Subcutaneous abdominal adipose tissue (tissue), 5 donors: ENCODE results near the gene CPM.

Source experiments
- H3K27ac ChIP-seq: one replicate; pipeline ENCODE4 v1.7.0; 2013; ENCODE audit warnings: low read depth, mild to moderate bottlenecking, inconsistent platforms, low read length, moderate library complexity
- H3K27me3 ChIP-seq, 5 donors: one replicate each; pipeline ENCODE4 v1.7.0; 2013; ENCODE audit warnings: low read length in 5 of 5, inconsistent platforms in 1 of 5; ENCODE audit not compliant: control insufficient read depth in 5 of 5, insufficient read depth in 4 of 5
- H3K36me3 ChIP-seq, 5 donors: one replicate each; pipeline ENCODE4 v1.7.0; 2013; ENCODE audit warnings: low read length in 5 of 5; ENCODE audit not compliant: control insufficient read depth in 5 of 5, insufficient read depth in 5 of 5
- H3K4me1 ChIP-seq, 5 donors: one replicate each; pipeline ENCODE4 v1.7.0; 2013; ENCODE audit warnings: low read length in 5 of 5, mild to moderate bottlenecking in 3 of 5, moderate library complexity in 1 of 5; ENCODE audit not compliant: control insufficient read depth in 5 of 5, insufficient read depth in 5 of 5
- H3K4me3 ChIP-seq, 5 donors: one replicate each; pipeline ENCODE4 v1.7.0; 2013; ENCODE audit warnings: low read length in 5 of 5, low read depth in 1 of 5
- H3K9ac ChIP-seq, 5 donors: one replicate each; pipeline ENCODE4 v1.7.0; 2013; ENCODE audit warnings: low read length in 5 of 5, mild to moderate bottlenecking in 4 of 5, moderate library complexity in 3 of 5
- H3K9me3 ChIP-seq, 5 donors: one replicate each; pipeline ENCODE4 v1.7.0; 2013; ENCODE audit warnings: low read length in 5 of 5; ENCODE audit not compliant: control insufficient read depth in 5 of 5
- donor health status: healthy.
- donor health status: healthy.
- donor health status: healthy.
- donor health status: healthy.
- donor health status: healthy.

Gene CPM

DNA sequence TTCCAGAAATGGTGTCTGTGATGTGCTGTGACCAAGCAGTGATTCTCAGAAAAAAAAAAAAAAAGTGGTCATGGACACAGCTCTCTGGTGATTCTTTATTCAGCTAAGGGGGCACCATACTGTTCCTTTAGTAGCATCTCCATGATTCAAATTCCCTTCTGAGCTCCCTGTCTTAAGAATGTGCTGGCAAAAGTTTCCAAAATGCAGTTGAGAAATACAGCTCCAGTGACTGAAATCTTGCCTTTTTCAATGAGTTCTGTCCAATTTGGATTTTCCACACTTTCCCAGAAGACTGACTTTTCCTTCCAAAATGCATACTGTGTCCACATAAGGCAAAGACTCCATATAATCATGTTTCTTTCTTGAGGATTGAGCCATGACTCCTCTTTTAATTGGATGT lies 24.3 kb upstream of the CPM start:
- H3K4me3 ChIP-seq = no peak overlapping the region

DNA sequence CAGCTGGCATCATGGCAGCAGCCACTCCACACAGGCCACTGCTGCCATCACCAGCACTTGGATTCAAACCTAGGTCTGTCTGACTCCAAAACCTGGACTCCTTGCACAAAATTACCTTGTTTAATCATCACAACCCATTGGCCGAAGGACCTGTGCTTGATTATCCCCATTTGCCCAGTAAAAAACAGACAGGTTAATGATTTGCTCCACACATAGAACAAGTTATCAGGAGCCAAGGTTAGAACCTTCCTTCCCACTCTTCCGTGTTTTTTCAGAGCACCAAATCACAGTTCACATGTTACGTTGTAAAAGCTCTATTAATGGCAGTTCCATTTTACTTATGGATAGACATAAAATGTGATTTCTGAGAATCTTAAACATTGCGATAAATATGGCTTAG lies 23.5 kb upstream of the CPM start:
- Histone ChIP-seq H3K4me3 (no peak overlapping the region), H3K36me3 (no peaks in the 10 kb centered on the region), H3K27ac (peak overlapping the region; percentile 74), H3K4me1 (peaks cover 8 to 76% (median 52%) of the 10 kb centered on the region in 5 donors), H3K27me3 (no peaks in the 10 kb centered on the region), H3K9me3 (no peaks in the 10 kb centered on the region), H3K9ac (peak overlapping the region in 1 of 5 donors; percentile 20)

More for the DNA sequence above, 24.3 kb upstream of the CPM start:
- Histone ChIP-seq H3K9ac (no peak overlapping the region), H3K9me3 (no peaks in the 10 kb centered on the region), H3K36me3 (no peaks in the 10 kb centered on the region), H3K27me3 (no peaks in the 10 kb centered on the region), H3K4me1 (peaks cover 4 to 71% (median 45%) of the 10 kb centered on the region in 5 donors), H3K27ac (peak overlapping the region; percentile 74)

GRCh38 chr12:68954811-68955210 lies 21.8 kb upstream of the CPM start:
- Histone ChIP-seq H3K27ac (peak overlapping the region; percentile 79), H3K36me3 (no peaks in the 10 kb centered on the region), H3K9me3 (no peaks in the 10 kb centered on the region), H3K9ac (no peak overlapping the region), H3K4me1 (peaks cover 11 to 74% (median 63%) of the 10 kb centered on the region in 5 donors), H3K27me3 (no peaks in the 10 kb centered on the region), H3K4me3 (no peak overlapping the region)

DNA sequence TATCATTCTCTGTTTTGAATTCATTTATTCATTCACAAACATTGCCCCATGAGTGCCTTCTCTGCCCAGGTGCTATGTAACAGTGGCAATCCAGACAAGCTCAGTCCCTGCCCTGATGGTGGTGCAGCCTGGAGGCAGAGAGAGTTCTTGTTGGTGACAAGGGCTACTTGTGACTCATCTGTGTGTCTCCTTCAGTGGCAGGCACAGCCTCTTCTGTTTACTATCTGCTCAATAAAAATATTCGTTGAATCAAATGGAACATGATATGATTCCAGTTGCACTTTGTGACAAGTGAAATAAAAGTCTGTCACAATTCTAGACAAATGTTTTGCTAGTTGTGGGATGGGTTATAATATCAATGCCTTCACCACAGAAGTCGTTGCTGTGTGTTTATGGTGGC lies 20.6 kb upstream of the CPM start:
- no peaks in the 10 kb centered on the region for H3K27me3 ChIP-seq
- H3K9me3 ChIP-seq = no peaks in the 10 kb centered on the region
- H3K4me1 ChIP-seq = peaks cover 9 to 62% (median 54%) of the 10 kb centered on the region in 5 donors
- peak overlapping the region; percentile 79 for H3K27ac ChIP-seq
- no peak overlapping the region for H3K9ac ChIP-seq
- H3K36me3 ChIP-seq = no peaks in the 10 kb centered on the region
- no peak overlapping the region for H3K4me3 ChIP-seq

DNA sequence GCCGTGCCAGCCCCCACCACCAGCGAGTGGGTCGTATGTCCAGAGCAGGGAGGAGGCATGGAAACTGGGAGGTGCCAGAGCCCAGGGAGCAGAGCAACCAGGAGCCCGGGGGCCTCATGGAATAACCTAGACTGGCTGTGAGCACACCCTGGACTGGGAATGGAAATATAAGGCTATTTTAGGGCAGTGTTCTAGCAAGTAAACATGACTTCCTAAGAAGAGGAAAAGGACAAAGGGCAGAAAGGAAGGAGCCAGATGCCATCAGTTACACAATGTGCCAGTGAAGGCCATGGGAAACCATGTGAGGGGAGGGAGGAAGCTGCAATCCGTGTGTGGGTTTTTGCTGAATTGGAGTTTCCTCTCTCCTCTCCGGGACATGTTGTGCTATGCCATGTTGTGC lies 18.7 kb upstream of the CPM start:
- peak overlapping the region; percentile 79 for H3K27ac ChIP-seq
- peaks cover 9 to 55% (median 44%) of the 10 kb centered on the region in 5 donors for H3K4me1 ChIP-seq
- no peaks in the 10 kb centered on the region for H3K36me3 ChIP-seq
- H3K27me3 ChIP-seq = no peaks in the 10 kb centered on the region
- H3K9me3 ChIP-seq = no peaks in the 10 kb centered on the region
- H3K9ac ChIP-seq = peak overlapping the region in 3 of 5 donors; percentile 10 to 41 (median 16)
- H3K4me3 ChIP-seq = peak overlapping the region in 3 of 5 donors; percentile 6 to 43 (median 36)

DNA sequence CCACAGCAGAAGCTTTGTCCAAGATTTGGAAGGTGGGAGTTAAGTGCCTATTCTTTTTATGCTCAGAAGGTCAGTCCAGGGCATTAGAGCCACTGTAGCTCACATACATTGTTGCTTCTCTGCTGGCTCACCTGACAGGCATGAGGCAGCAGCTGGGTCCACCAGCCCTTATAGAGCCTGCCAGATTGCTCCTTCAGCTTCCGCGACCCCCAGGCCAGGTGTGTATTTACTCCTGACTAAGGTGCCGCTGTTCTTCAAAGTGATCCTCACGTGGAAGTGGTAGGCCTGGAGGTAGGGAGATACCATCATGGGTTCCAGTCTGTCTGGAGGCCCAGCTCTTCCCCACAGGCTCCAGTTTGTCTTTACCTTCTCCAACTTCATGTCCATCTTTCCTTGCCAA lies 17.5 kb upstream of the CPM start:
- Histone ChIP-seq H3K9ac (no peak overlapping the region), H3K4me1 (peaks cover 9 to 44% (median 36%) of the 10 kb centered on the region in 5 donors)

DNA sequence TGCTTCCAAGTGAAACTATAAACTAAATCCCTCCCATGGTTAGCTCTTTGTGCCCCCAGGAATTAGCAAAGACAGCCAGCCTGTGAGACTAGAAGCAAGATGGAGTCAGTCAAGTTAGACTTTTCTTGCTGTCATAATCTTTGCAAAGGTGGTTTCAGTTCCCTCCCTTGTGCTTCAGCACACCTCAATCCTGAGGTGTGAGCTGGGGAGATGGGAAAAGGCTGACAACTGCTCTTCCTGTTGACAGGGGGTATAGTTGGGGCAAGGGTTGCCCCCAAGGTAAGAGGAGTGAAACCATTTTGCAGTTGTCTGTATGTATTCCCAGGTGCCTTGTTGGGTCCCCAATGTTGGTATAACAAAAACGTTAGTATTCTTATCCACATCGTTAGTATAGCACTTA lies 12.3 kb upstream of the CPM start:
- no peak overlapping the region for H3K4me3 ChIP-seq
- H3K27me3 ChIP-seq = no peaks in the 10 kb centered on the region
- H3K9me3 ChIP-seq = no peaks in the 10 kb centered on the region

More for the DNA sequence above, 17.5 kb upstream of the CPM start:
- Histone ChIP-seq H3K27ac (peak overlapping the region; percentile 79), H3K4me3 (no peak overlapping the region), H3K9me3 (no peaks in the 10 kb centered on the region), H3K36me3 (no peaks in the 10 kb centered on the region), H3K27me3 (no peaks in the 10 kb centered on the region)

GRCh38 chr12:68944296-68945076 lies 11.5 kb upstream of the CPM start:
- Histone ChIP-seq H3K4me3 (no peak overlapping the region), H3K9me3 (no peaks in the 10 kb centered on the region), H3K36me3 (no peaks in the 10 kb centered on the region), H3K27me3 (no peaks in the 10 kb centered on the region), H3K27ac (no peak overlapping the region), H3K9ac (no peak overlapping the region), H3K4me1 (peaks cover 2 to 31% (median 16%) of the 10 kb centered on the region in 5 donors)

More for the DNA sequence above, 12.3 kb upstream of the CPM start:
- H3K36me3 ChIP-seq = no peaks in the 10 kb centered on the region
- no peak overlapping the region for H3K9ac ChIP-seq
- H3K4me1 ChIP-seq = peaks cover 2 to 28% (median 14%) of the 10 kb centered on the region in 5 donors
- no peak overlapping the region for H3K27ac ChIP-seq

GRCh38 chr12:68943848-68944247 lies 10.9 kb upstream of the CPM start:
- H3K4me1 ChIP-seq = peaks cover 2 to 31% (median 18%) of the 10 kb centered on the region in 5 donors

GRCh38 chr12:68940731-68941130 lies 7.8 kb upstream of the CPM start:
- Histone ChIP-seq H3K36me3 (no peaks in the 10 kb centered on the region), H3K27me3 (no peaks in the 10 kb centered on the region), H3K4me3 (no peak overlapping the region), H3K27ac (peak overlapping the region; percentile 66), H3K9me3 (no peaks in the 10 kb centered on the region), H3K9ac (no peak overlapping the region), H3K4me1 (peaks cover 2 to 49% (median 35%) of the 10 kb centered on the region in 5 donors)

More at GRCh38 chr12:68943848-68944247, 10.9 kb upstream of the CPM start:
- no peaks in the 10 kb centered on the region for H3K9me3 ChIP-seq
- no peak overlapping the region for H3K4me3 ChIP-seq
- H3K27ac ChIP-seq = no peak overlapping the region
- H3K27me3 ChIP-seq = no peaks in the 10 kb centered on the region
- H3K9ac ChIP-seq = no peak overlapping the region
- H3K36me3 ChIP-seq = no peaks in the 10 kb centered on the region
